RCC 7860 (cell line): ENCODE measurements around the gene LRR1.
"Not testable (repeated sequence)": the region's sequence is repeated elsewhere in the genome, so short reads cannot be mapped to it uniquely, and the experiment has no call there.

Experiments used
- DNase-seq: peaks from one replicate; pipeline ENCODE4 v3.0.0-alpha.2; 2015; ENCODE audit warnings: low spot score
- FAIRE-seq: peaks from 2 replicates; lab custom pipeline; 2012; peaks lifted over from hg19 to GRCh38; lab: Jason Lieb, UNC

LRR1 gene

DNA sequence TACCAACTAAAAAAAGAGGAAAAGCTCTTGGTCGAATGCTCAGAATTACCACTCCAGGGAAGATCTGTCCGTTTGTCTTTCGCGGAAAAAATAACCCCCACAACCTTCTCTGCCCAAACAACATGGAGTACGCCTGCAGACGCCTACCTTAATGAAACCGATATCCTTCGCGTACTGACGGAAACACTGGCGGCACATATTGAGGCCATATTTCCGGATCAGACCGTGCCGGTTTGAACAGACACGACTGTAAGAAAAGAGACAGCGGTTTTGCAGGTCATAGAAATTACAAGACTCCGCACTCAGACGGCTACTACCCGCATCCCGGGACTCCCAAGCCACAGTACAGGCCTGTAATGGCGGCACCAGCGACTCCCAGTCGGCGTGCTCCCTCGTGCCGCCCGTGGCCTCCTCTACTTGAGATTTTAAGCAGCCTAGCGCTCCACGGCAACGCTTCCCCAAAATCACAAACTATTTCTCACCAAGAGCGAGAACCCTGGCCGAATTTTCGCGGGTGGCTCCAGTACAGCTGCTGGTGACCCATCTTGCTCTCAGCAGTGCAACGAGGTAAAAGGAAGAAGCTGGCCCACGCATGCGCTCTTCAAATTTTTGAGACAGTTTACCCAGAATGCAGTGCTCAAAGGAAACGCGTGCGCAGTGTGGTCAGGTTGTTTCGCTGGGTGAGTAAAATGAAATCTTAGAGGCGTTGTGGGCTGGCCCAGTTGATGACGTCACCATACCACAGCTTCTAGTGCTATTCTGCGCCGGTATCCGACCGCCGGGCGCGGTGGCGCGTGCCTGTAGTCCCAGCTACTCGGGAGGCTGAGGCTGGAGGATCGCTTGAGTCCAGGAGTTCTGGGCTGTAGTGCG, 12.7 kb upstream of the LRR1 start, which contains the start of gene RPS29:
Gene RPS29 (minus strand): TSS at position 578 of the 870 bp plus-strand sequence. CDS start 34 bp downstream, at position 544.
- DNase-seq, result peak; percentile 97
- peak; percentile 62 for FAIRE-seq

DNA sequence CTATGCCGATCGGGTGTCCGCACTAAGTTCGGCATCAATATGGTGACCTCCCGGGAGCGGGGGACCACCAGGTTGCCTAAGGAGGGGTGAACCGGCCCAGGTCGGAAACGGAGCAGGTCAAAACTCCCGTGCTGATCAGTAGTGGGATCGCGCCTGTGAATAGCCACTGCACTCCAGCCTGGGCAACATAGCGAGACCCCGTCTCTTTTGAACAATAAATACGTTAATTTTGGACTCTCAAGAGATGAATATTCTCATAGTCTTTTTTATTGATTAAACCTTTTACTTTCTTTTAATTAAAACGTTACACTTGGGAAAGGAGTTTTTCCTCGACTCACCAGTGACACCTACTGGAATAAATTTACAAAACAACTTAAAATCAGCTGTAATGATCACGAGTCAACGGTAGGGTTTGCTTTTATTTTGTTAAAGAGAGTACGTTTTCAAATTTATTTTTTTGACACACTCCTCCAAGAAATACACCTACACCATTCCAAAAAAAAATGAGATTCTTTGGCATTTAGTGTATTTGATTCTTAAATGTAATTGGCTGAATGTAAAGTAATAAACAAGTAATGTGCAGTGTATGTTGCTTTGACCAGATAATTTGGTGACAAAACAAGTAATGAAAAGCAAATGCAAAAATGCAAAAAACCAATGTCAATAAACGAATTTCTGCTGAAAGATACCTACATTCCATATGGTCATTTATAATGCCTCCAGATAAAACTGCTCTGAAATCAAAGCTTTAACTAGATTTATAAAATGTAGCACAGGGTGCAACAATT, 11.9 kb upstream of the LRR1 start:
- DNase-seq, result peak; percentile 77
- peak; percentile 58 for FAIRE-seq

DNA sequence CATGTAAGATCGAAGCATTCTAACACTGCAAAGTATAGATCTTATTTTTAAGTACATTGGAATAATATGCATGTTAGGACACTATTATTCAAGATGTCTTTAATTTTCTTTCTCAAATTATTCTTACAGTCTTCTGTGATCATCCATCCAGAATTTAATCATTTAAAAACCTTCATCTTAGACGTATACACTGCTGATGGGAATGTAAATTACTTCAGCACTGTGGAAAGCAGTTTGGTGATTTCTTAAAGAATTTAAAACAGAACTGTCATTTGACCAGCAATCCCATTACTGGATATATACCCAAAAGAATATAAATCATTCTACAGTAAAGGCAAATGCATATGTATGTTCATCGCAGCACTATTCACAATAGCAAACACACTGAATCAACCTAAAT, 9.4 kb upstream of the LRR1 start:
- no peak for FAIRE-seq
- no peak for DNase-seq

DNA sequence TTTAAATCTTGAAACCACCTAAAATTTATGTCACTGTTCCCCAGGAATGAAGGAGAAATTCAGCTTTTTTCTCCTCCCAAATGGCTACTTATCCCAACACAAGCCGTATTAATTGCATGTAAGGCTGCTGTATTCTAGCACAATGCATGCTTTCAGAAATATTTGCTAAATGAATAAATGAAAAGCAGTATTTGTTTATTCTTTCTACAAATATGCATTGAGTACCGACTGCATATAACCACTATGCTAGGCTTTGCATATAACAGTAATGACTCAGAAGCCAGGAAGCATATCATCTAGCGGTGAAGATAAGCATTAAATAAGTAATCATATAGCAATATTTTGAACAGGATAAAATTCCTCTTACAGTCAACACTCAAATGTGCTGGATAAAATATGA, 5.7 kb upstream of the LRR1 start:
- DNase-seq (no peak), FAIRE-seq (no peak)

DNA sequence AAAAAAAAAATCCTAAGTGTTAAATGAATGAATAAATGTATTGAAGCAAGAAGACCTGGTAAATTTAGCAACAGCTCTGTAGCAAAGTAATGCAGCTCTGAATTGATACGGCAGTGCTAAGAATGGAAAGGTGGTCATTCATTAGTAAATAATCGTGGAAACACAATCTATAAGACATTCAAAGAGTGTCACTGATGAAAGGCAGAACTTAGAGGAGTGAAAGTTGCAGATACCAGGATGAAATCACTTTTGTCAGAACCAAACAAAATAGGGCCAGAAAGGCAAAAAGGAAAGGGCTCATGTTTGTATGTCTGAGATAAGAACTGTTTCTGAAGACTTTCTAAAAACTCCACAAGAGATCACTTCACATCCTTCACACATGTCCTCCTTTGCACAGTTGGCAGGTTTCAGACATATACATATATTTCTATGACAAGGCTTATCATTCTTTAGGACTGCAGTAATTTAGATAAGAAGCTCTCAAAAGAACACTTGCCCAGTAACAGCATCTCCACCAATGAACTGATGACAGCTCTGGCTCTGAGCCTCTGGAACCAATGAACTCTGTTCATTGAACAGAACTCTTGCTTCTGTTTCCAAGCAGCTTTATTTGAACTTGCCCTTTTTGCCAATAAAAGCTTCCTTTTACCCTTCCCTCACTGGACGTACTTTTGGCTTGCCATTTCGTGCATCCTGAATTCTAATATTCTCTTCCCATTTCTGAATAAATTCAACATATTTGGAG, 4.2 kb upstream of the LRR1 start:
- DNase-seq, result no peak
- no peak for FAIRE-seq

DNA sequence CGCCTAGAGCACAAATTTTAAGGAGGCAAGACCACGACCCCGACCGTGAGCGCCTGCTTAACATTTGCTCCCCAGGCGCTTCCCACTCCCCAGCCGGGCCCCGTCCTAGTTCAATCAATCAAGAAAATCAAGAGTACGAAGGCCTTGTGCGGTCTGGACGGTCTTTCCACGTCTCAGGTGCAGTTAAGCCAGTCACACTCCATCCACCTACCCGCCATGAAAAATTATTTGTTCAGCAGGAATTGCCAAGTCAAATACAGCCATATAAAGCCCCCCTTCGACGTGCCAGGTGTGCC, 603 bp upstream of the LRR1 start:
- no peak for FAIRE-seq
- no peak for DNase-seq

DNA sequence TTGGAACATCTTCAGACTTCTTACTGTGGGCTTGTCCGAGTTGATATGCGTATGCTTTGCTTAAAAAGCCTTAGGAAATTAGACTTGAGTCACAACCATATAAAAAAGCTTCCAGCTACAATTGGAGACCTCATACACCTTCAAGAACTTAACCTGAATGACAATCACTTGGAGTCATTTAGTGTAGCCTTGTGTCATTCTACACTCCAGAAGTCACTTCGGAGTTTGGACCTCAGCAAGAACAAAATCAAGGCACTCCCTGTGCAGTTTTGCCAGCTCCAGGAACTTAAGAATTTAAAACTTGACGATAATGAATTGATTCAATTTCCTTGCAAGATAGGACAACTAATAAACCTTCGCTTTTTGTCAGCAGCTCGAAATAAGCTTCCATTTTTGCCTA, 8.8 kb downstream of the LRR1 start:
- DNase-seq (no peak), FAIRE-seq (no peak)

DNA sequence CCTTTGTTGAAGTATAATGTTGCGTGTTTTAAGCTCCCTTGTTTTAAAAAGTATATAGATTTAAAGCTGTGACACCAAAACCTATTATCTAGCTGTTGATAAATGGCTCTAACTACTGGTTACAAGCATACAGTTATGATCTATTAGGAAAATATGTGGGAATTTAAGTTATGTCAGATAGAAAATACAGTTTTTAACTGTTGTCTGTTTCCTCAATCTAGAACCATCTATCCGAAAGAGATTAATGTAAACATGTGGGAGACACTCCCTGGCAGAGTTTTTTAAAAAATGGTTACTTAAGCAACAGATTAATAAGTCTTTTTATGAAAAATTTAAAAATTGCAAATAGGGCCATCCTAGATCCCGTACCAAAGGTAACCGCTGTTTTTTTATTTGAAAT, 13.5 kb downstream of the LRR1 start:
- DNase-seq (no peak), FAIRE-seq (no peak)

DNA sequence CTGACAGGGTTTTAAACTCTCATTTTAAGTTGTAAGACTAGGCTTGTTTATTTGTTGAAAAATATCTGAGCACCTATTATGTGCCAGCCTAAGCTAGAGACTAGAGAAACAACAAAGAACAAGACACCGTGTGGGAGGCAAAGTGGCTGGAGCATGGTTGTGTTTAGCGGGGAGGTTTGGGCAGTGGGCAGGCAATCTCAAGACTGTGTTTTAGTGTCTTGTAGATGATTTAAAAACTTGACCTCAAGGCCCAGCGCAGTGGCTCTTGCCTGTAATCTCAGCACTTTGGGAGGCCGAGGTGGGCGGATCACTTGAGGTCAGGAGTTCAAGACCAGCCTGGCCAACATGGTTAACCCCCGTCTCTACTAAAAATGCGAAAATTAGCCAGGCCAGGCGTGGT, 13.9 kb downstream of the LRR1 start:
- DNase-seq (no peak), FAIRE-seq (no peak)

DNA sequence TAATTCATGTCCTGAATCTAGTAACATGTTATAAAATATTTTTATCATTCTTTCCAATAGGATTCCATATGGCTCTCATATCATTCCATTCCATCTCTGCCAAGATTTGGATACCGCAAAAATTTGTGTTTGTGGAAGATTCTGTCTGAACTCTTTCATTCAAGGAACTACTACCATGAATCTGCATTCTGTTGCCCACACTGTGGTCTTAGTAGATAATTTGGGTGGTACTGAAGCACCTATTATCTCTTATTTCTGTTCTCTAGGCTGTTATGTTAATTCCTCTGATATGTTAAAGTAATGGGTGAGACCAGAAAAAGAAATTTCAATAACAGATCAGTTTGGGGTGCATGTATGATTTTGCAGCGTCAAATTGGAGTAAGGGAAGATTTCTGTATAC, 15.5 kb downstream of the LRR1 start:
- DNase-seq (no peak), FAIRE-seq (no peak)

DNA sequence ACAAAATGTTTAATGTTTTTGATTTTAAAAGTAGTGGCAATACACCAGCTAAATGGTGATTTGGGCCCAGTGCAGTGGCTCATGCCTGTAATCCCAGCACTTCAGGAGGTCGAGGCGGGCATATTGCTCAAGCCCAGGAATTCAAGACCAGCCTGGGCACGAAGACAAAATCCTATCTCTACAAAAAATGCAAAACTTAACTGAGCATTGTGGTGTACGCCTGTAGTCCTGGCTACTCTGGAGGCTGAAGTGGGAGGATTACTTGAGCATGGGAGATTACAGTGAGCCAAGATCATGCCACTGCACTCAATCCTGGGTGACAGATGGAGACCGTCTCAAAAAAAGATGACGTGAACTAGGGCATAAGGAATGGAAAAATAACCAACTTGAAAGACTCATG, 17.0 kb downstream of the LRR1 start:
- DNase-seq (no peak), FAIRE-seq (no peak)

DNA sequence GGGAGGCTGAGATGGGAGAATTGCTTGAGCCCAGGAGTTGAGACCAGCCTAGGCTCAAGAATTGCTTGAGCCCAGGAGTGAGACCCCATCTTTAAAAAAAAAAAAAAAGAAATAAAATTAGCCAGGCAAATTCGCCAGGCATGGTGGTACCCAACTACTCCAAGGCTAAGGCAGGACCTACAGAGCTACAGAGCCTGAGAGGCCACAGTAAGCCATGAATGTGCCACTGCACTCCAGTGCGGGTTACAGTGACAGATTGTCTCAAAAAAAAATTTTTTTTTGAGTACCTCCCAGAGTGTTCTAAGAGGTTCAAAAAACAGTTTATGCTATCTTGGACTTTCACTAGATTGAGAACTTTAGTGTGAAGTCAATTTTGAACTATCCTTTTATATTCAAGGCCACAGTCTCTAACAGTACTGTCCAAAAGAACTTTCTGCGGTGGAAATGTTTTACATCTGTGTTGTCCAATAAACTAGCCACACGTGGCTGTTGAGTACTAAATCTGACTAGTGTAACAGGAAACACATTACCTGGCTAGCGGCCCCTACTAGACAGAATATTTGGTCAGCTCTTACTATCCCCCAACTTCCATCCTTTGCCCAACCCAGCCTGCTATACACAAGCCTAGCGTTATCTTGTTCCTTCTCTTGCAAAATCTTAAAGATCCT, 19.2 kb downstream of the LRR1 start:
- no peak for DNase-seq
- no peak for FAIRE-seq

DNA sequence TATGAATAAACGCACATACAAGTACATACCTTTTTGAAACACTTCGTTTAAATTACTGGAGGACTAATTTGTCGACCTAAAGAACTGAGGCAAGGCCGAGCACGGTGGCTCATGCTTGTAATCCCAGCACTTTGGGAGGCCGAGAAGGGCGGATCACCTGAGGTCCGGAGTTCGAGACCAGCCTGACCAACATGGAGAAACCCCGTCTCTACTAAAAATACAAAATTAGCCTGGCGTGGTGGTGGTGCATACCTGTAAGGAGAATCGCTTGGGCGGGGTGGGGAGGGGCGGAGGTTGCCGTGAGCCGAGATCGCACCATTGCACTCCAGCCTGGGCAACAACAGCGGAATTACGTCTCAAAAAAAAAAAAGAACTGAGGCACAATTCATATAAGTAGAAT, 20.5 kb downstream of the LRR1 start:
- not testable (repeated sequence) for FAIRE-seq, DNase-seq

DNA sequence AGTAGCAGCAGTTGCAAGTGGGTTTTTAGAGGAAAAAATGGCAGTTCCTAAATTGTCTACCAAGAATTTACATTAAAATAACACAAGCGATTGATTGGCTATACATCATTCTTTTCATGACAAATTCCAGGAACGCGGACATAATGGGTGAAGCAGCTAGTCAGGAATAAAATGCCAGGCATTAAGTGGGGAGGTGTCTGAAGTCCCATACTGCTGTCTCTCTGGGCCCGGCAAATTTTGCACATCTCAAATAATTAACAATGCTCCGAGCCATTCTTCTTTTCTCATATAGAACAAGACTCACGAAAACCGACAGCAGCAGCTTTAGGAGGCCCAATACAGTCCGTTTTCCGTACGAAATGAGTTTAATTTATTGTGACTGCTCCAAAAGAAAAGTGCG, 21.0 kb downstream of the LRR1 start:
- DNase-seq (no peak), FAIRE-seq (no peak)

DNA sequence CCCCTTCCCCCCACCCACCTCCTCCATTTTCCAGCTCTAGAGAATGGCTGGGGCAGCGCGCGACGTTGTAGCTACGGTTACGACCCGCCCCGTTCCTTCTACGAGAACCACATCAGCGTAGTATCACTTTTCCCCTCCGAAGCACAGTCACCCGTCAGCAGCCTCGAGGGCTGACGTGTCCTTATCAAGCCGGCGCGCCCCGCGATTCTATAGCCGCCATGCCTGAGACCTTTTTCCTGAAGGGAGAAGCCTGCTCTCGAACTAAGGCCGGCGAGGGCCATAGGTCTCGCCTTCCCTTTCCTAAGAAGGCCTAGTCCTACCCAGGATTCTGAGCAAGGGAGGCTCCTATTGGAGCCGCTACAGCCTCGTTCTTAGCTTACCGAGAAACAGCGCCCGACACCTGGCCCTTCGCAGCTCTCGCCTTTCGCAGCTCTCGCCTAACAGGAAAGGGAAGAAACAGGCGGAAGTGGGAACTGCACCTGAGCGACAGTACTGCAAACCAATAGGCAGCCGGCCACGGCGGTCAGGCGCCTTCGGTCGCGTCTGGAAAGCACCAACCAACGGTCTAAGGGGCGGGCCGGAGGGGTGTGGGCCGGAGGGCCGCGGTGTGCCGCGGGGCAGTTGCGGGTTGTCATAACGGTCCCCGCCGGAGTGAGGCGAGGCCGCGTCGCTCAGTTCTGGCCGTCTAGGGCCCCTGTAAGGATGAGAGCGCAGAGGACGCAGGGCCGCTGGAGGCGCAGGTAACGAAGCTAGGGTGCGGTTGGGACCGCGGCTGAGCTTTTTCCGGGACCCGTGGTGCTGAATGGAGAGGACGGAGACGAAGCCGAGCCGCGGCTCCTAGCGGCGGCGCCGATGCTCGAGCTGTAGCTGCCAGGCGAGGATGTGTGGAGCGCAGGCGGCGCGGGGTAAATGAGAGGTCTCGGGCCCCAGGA, 21.7 kb downstream of the LRR1 start, which contains the start of the genes MGAT2 and RPL36AL:
Gene MGAT2 (plus strand): TSS at position 618 of the 932 bp plus-strand sequence. CDS start 470 bp downstream, outside the sequence.
Gene RPL36AL (minus strand): TSS at position 445 of the 932 bp plus-strand sequence. CDS start 1,522 bp downstream, outside the sequence.
- FAIRE-seq (no peak), DNase-seq (peak; percentile 91)

DNA sequence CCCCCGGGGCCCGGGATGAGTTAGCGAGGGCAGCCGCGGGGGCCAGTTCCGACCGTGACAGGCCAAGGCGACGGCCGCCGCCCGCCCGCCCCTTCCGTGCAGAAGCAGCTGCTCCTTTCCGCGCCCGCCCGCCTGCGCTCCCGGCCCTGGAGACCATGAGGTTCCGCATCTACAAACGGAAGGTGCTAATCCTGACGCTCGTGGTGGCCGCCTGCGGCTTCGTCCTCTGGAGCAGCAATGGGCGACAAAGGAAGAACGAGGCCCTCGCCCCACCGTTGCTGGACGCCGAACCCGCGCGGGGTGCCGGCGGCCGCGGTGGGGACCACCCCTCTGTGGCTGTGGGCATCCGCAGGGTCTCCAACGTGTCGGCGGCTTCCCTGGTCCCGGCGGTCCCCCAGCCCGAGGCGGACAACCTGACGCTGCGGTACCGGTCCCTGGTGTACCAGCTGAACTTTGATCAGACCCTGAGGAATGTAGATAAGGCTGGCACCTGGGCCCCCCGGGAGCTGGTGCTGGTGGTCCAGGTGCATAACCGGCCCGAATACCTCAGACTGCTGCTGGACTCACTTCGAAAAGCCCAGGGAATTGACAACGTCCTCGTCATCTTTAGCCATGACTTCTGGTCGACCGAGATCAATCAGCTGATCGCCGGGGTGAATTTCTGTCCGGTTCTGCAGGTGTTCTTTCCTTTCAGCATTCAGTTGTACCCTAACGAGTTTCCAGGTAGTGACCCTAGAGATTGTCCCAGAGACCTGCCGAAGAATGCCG, 22.6 kb downstream of the LRR1 start:
- FAIRE-seq (no peak), DNase-seq (no peak)

DNA sequence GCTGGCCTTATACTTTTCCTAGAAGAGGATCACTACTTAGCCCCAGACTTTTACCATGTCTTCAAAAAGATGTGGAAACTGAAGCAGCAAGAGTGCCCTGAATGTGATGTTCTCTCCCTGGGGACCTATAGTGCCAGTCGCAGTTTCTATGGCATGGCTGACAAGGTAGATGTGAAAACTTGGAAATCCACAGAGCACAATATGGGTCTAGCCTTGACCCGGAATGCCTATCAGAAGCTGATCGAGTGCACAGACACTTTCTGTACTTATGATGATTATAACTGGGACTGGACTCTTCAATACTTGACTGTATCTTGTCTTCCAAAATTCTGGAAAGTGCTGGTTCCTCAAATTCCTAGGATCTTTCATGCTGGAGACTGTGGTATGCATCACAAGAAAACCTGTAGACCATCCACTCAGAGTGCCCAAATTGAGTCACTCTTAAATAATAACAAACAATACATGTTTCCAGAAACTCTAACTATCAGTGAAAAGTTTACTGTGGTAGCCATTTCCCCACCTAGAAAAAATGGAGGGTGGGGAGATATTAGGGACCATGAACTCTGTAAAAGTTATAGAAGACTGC, 23.4 kb downstream of the LRR1 start:
- no peak for FAIRE-seq
- no peak for DNase-seq

DNA sequence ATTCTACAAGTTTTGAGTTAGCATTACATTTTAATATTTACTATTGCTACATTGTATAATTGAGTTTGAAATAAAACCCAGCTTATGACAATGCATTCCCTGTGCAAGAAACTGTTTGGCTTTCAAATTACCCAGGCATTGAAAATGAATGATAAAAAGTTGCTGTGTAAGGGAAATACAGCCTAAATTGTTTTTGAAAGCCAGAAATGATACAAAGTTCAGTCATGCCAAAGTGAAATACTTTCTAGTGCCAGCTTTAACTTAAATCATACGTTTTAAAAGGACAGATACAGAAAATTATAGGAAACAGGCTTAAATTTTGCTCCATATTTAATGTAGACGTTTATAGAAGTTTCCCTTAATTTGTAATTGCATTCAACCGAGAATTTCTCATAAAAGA, 24.6 kb downstream of the LRR1 start:
- FAIRE-seq (no peak), DNase-seq (no peak)
